H1 (cell line): ENCODE data around the gene BTN1A1. TPM values are rescaled to one million over a fixed set of nuclear protein-coding genes. Genes with fewer than 3 reads are reported as not detected.

Experiments
- HDAC2 ChIP-seq, 2 experiments: fragments of 300-600 bp in 1 of 2; sonication (generic) in 1 of 2; IDR thresholded peaks; 2 replicates each; pipeline ENCODE4 v1.6.1; 2011 to 2012; ENCODE audit warnings: low read depth in 2 of 2, low read length in 2 of 2, mild to moderate bottlenecking in 2 of 2, moderate library complexity in 2 of 2, borderline replicate concordance in 1 of 2, inconsistent platforms in 1 of 2
- MAFK ChIP-seq: IDR thresholded peaks from 2 replicates; pipeline ENCODE4 v1.6.1; 2012; ENCODE audit warnings: low read depth, mild to moderate bottlenecking, improper control_type of control experiment, low read length
- RNF2 ChIP-seq: fragments of 200-900, 300-1000 bp; sonication (generic); IDR thresholded peaks from 2 replicates; pipeline ENCODE4 v1.7.1; 2016; ENCODE audit warnings: borderline replicate concordance, low read depth, mild to moderate bottlenecking, antibody characterized with exemption, low read length; ENCODE audit not compliant: poor library complexity, severe bottlenecking; ENCODE audit errors: missing control alignments
- SRF ChIP-seq: IDR thresholded peaks from 2 replicates; pipeline ENCODE4 v1.6.1; 2011; ENCODE audit warnings: mild to moderate bottlenecking, low read depth, low read length, moderate library complexity
- TBP ChIP-seq: IDR thresholded peaks from 2 replicates; pipeline ENCODE4 v1.6.1; 2011; ENCODE audit warnings: low read depth, low read length, improper control_type of control experiment
- polyA plus RNA-seq, 7 experiments: library from polyadenylated mRNA; depleted of rRNA in 3 of 7; stranded (reverse) in 5 of 7; unstranded in 2 of 7; fragments of >200 nt in 5 of 7; fragments of 200-250 nt in 2 of 7; gene quantifications; 1 replicate in 5 of 7; 2 replicates in 1 of 7; 4 replicates in 1 of 7; pipeline versions ENCODE4 v1.2.1 to v1.2.3, GENCODE V29; 2011 to 2013; ENCODE audit warnings: missing spikeins in 2 of 7, mixed read lengths in 2 of 7
- total RNA-seq: library from RNA; stranded (reverse); fragmentation: NEBNext Ultra II Directional; extraction: Animal tissue kit (Norgen Biotek cat#: 25700); gene quantifications from 2 replicates; pipeline ENCODE4 v1.2.1, GENCODE V29; 2021
- TF ChIP-seq, protein P1 (sequence below): fragments of 300-600 bp; sonication (generic); IDR thresholded peaks from 2 replicates; pipeline ENCODE4 v1.7.1; 2012; ENCODE audit warnings: low read length, moderate library complexity, mild to moderate bottlenecking, inconsistent platforms; ENCODE audit not compliant: insufficient replicate concordance
- TF ChIP-seq, protein P2 (sequence below): IDR thresholded peaks from 2 replicates; pipeline ENCODE4 v1.6.1; 2012; ENCODE audit warnings: inconsistent platforms

Gene BTN1A1
- total and polyA plus RNA-seq, 2 of the 8 experiments (the other 6 are each of a cell fraction or from before 2014, with no cell fraction given), result 0.28 to 0.35 TPM

DNA sequence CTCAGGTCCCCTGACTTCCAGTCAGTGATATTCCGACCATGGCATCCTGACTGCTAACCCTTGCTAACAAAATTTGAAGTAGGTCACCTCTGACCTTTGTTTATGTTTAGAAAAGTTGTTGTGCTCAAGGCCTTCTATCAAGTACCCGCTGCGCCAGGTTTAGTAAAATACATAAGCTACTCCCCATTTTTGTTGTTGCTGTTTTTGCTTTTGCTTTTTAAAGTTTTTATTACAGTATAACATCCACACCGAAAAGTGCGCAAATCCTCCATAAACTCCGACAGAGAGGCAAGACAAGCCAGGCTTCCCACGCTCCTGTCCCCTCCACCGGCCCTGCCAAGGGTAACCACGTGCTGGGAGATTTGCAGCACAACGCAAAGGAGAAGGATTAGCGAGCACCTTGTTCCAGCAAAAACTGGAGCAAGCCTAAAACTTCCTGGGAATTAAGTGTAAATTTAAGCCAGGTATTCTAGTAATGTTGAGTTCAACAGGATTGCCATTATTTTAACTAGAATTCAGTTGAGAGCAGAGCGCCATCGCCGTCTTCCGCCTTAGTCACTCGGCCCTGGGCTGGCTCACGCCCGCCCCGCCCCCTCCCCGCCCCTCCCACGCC, 20.2 kb downstream of the BTN1A1 start (continued):
- TF ChIP-seq, protein P1, sequence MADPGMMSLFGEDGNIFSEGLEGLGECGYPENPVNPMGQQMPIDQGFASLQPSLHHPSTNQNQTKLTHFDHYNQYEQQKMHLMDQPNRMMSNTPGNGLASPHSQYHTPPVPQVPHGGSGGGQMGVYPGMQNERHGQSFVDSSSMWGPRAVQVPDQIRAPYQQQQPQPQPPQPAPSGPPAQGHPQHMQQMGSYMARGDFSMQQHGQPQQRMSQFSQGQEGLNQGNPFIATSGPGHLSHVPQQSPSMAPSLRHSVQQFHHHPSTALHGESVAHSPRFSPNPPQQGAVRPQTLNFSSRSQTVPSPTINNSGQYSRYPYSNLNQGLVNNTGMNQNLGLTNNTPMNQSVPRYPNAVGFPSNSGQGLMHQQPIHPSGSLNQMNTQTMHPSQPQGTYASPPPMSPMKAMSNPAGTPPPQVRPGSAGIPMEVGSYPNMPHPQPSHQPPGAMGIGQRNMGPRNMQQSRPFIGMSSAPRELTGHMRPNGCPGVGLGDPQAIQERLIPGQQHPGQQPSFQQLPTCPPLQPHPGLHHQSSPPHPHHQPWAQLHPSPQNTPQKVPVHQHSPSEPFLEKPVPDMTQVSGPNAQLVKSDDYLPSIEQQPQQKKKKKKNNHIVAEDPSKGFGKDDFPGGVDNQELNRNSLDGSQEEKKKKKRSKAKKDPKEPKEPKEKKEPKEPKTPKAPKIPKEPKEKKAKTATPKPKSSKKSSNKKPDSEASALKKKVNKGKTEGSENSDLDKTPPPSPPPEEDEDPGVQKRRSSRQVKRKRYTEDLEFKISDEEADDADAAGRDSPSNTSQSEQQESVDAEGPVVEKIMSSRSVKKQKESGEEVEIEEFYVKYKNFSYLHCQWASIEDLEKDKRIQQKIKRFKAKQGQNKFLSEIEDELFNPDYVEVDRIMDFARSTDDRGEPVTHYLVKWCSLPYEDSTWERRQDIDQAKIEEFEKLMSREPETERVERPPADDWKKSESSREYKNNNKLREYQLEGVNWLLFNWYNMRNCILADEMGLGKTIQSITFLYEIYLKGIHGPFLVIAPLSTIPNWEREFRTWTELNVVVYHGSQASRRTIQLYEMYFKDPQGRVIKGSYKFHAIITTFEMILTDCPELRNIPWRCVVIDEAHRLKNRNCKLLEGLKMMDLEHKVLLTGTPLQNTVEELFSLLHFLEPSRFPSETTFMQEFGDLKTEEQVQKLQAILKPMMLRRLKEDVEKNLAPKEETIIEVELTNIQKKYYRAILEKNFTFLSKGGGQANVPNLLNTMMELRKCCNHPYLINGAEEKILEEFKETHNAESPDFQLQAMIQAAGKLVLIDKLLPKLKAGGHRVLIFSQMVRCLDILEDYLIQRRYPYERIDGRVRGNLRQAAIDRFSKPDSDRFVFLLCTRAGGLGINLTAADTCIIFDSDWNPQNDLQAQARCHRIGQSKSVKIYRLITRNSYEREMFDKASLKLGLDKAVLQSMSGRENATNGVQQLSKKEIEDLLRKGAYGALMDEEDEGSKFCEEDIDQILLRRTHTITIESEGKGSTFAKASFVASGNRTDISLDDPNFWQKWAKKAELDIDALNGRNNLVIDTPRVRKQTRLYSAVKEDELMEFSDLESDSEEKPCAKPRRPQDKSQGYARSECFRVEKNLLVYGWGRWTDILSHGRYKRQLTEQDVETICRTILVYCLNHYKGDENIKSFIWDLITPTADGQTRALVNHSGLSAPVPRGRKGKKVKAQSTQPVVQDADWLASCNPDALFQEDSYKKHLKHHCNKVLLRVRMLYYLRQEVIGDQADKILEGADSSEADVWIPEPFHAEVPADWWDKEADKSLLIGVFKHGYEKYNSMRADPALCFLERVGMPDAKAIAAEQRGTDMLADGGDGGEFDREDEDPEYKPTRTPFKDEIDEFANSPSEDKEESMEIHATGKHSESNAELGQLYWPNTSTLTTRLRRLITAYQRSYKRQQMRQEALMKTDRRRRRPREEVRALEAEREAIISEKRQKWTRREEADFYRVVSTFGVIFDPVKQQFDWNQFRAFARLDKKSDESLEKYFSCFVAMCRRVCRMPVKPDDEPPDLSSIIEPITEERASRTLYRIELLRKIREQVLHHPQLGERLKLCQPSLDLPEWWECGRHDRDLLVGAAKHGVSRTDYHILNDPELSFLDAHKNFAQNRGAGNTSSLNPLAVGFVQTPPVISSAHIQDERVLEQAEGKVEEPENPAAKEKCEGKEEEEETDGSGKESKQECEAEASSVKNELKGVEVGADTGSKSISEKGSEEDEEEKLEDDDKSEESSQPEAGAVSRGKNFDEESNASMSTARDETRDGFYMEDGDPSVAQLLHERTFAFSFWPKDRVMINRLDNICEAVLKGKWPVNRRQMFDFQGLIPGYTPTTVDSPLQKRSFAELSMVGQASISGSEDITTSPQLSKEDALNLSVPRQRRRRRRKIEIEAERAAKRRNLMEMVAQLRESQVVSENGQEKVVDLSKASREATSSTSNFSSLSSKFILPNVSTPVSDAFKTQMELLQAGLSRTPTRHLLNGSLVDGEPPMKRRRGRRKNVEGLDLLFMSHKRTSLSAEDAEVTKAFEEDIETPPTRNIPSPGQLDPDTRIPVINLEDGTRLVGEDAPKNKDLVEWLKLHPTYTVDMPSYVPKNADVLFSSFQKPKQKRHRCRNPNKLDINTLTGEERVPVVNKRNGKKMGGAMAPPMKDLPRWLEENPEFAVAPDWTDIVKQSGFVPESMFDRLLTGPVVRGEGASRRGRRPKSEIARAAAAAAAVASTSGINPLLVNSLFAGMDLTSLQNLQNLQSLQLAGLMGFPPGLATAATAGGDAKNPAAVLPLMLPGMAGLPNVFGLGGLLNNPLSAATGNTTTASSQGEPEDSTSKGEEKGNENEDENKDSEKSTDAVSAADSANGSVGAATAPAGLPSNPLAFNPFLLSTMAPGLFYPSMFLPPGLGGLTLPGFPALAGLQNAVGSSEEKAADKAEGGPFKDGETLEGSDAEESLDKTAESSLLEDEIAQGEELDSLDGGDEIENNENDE, result no peak
- TF ChIP-seq TBP (peak; percentile 55; the same call in 1 of the 2 replicates), RNF2 (no peak), MAFK (0 out of 2 replicates have a peak, but pooled peaks have one; percentile 3), HDAC2 (IDR thresholded peaks at IDR 0.05; ENCODE audit: borderline replicate concordance in 1 of 2, low read depth in 2 of 2, low read length in 2 of 2) (0 out of 4 replicates have a peak, but pooled peaks of 1 of the 2 experiments have one; percentile 23), SRF (no peak)
- TF ChIP-seq, protein P2, sequence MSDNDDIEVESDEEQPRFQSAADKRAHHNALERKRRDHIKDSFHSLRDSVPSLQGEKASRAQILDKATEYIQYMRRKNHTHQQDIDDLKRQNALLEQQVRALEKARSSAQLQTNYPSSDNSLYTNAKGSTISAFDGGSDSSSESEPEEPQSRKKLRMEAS, result peak; percentile 97
